AG09309 (cell line): Measurements from ENCODE around the gene PARD6G.
A peak's percentile ranks its signal among the peaks of the same experiment; 100 is the strongest.

Experiments
- DNase-seq: peaks from one replicate; pipeline ENCODE4 v3.0.0-alpha.2; 2010; ENCODE audit warnings: low read depth
- H3K4me3 ChIP-seq: 2 replicates; pipeline ENCODE4 v1.5.1; 2011; ENCODE audit warnings: mild to moderate bottlenecking, low read depth, low read length, moderate library complexity; ENCODE audit not compliant: control insufficient read depth
- CTCF ChIP-seq: IDR thresholded peaks from 2 replicates; pipeline ENCODE4 v1.5.1; 2011; ENCODE audit warnings: mild to moderate bottlenecking, low read depth, low read length, inconsistent platforms; ENCODE audit not compliant: insufficient read depth, control insufficient read depth; ENCODE audit errors: missing control alignments

The PARD6G gene

DNA sequence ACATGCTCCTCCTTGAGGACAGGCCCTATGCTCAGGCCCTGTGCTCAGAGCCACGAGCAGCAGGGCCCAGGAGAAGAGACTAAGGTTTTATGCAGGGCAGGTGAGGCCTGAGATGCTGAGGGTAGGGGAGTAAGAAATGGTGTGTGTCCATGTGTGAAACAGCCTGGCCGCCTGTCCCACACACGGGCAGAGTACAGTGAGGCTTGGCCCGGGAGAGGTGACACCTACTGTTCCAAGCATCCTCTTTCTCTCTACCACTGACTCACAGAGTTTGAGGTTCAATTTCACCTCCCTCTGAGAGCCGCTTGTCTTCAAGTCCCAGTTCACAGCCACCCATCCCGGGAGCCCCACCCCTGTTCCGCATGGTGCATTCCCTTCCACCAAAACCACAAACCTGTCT, 84.1 kb downstream of the PARD6G start:
- no peak overlapping the region for H3K4me3 ChIP-seq
- DNase-seq, result no peak
- TF ChIP-seq CTCF, result no peak

GRCh38 chr18:80161781-80162417, 85.4 kb downstream of the PARD6G start:
- TF ChIP-seq CTCF, result no peak
- DNase-seq, result no peak
- H3K4me3 ChIP-seq, result no peak overlapping the region

DNA sequence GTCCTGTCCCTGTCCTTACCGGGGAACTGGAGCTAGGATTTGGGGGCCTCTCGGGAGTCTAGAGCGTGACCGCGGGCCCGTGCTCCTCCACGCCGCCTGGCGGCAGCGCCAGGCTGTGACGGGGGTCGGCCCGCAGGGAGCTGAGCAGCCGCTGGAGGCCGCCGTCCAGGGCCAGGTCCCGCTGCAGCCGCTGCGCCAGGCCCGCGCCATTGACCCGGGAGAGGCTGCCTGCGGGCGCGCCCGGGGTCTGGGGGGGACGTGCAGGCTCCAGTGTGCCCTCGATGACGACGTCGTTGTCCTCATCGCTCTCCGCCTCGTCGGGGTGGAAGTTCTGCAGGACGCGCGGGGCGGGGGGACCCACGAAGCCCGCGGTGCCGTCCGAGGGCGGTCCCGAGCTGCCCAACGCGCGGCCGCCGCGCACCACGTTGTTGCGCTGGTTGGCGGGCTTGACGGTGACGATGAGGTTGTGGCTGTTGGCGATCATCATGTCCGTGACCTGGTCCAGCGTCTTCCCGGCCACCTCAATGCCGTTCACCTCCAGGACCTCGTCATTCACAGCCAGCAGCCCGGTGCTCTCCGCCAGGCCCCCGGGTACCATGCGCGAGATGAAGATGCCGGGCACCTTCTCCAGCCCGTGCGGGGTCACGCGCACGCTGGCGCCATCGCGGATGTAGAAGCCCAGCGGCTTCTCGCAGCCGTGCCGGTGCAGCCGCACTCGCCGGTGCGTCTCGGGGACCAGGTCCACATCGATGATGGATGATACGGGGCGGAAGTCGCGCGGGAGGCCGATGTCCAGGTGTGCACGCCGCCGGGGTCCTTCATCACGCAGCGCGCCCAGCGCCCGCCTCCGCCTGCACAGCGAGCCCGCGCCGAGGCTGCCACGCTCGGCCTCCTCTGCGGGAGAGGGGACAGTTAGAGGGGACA, 87.3 kb downstream of the PARD6G start:
- TF ChIP-seq CTCF, result no peak
- H3K4me3 ChIP-seq, result no peak overlapping the region
- DNase-seq, result no peak

DNA sequence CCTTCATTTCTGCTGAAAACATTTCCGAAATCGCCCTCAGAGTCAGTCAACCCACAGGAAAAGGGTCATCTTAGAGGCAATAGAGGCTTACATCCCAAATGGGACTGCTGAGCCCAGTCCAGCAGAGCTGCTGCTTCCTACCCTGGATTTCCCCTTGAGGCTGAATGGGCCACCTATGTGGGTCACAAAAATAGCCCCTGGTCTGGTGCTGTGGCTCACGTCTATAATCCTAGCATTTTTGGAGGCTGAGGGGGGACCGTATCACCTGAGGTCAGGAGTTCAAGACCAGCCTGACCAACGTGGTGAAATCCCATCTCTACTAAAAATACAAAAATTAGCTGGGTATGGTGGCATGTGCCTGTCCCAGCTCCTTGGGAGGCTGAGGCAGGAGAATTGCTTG, 88.9 kb downstream of the PARD6G start:
- no peak overlapping the region for H3K4me3 ChIP-seq
- no peak for TF ChIP-seq CTCF
- DNase-seq, result no peak

DNA sequence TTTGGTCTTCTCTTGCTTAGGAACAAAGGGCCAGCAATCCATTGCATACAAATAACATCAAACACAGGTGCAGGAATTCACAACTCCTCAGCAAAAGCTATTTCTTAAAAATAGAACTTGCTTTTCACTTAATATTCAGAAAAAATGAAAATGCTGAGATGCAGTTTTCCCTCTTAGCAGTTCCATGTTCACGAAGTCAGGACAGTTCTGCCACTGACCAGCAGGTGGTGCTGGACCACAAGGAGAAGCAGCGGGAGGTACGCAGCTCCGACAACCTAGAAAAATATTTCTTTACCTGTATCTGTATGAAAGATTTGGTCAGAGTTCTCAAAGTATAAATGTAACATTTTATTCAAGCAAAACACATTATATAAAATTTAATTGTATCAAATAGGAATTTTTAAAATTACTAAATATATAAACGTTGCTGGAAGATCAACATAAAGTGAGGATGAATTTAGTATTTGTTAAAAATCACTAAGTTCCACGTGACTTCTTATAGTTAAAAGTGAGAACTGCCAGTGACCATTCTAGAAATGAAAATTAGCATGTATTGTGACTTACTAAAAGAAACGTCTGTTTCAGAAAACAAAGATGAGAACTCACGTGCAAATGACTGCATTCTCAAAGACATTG, 89.5 kb downstream of the PARD6G start:
- no peak overlapping the region for H3K4me3 ChIP-seq
- peak; percentile 95 for TF ChIP-seq CTCF
- DNase-seq, result no peak

DNA sequence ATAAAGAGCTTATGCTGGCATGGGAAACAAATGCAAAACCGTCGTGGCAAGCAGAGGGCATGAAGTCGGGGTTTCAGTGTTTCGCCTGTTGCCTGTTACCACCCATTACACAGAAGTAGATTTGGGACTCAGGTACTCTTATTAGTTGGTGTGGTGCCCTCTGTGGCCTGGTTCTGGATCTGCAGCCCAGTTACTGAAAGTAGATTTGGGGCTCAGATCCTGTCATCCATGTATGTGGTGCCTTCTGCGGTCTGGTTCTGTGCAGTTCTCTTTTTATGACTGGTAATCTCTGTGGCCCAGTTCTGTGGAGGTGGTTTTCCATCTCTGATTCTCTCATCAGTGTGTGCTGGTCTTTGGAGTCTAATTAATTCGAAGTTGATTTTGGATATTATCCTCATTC, 93.0 kb downstream of the PARD6G start:
- no peak for DNase-seq

More for the DNA sequence above, 93.0 kb downstream of the PARD6G start:
- TF ChIP-seq CTCF, result peak; percentile 57
- H3K4me3 ChIP-seq, result no peak overlapping the region
